ENCODE data around the gene IL3. TPM values are rescaled to one million over a fixed set of nuclear protein-coding genes. Genes with fewer than 3 reads are reported as not detected.

IL3 gene
- total and polyA plus RNA-seq, 9 donors, result not detected

GRCh38 chr5:132059696-132060500, 557 bp upstream of the IL3 start:
- no peaks in the 10 kb centered on the region for H3K27me3 ChIP-seq
- TF ChIP-seq POLR2A (IDR thresholded peaks at IDR 0.05), result no peak
- no peak for TF ChIP-seq CTCF (IDR thresholded peaks at IDR 0.05)
- no peak for TF ChIP-seq EP300 (IDR thresholded peaks at IDR 0.05)
- intact Hi-C loops (cut with DNase I), result loop anchor here in 3 of 4 donors (5.0 to 10.0 kb wide), 2 partner anchors 473 to 475 kb away; no protein-coding TSS in a partner anchor
- H3K4me1 ChIP-seq (ENCODE audit: insufficient read depth), result no peaks in the 10 kb centered on the region
- H3K36me3 ChIP-seq, result no peaks in the 10 kb centered on the region
- no peak overlapping the region for H3K27ac ChIP-seq
- DNase-seq, result peak in 3 of 5 donors; percentile 2 to 17 (median 5)
- H3K4me3 ChIP-seq, result no peak overlapping the region
- H3K9me3 ChIP-seq, result no peaks in the 10 kb centered on the region
- 85 to 89% (median 89%) methylated on average over 12 to 13 of the region's 13 CpGs for WGBS, 3 donors

GRCh38 chr5:132063090-132063911, 2.8 kb downstream of the IL3 start:
- no peaks in the 10 kb centered on the region for H3K4me1 ChIP-seq (ENCODE audit: insufficient read depth)
- no peak overlapping the region for H3K4me3 ChIP-seq
- TF ChIP-seq CTCF (IDR thresholded peaks at IDR 0.05), result peak; percentile 34 to 56 (median 47)
- no peak for TF ChIP-seq EP300 (IDR thresholded peaks at IDR 0.05)
- TF ChIP-seq POLR2A (IDR thresholded peaks at IDR 0.05), result no peak
- H3K27me3 ChIP-seq, result no peaks in the 10 kb centered on the region
- no peaks in the 10 kb centered on the region for H3K36me3 ChIP-seq
- 35 to 38% (median 35%) methylated on average over 9 of the region's 9 CpGs for WGBS, 3 donors
- H3K27ac ChIP-seq, result no peak overlapping the region
- DNase-seq, result peak; percentile 28 to 70 (median 59)
- intact Hi-C loops (cut with DNase I), result loop anchor here in 3 of 4 donors (5.0 to 10.0 kb wide), 2 partner anchors 476 to 478 kb away; no protein-coding TSS in a partner anchor
- H3K9me3 ChIP-seq, result no peaks in the 10 kb centered on the region

- no peaks in the 10 kb centered on the region for H3K36me3 ChIP-seq
- 68 to 73% (median 70%) methylated on average over 5 of the region's 5 CpGs for WGBS, 3 donors
- no peaks in the 10 kb centered on the region for H3K27me3 ChIP-seq
- DNase-seq, result peak in 2 of 5 donors; percentile 7 to 8
- H3K9me3 ChIP-seq, result no peaks in the 10 kb centered on the region
- no peak overlapping the region for H3K4me3 ChIP-seq
- TF ChIP-seq POLR2A (IDR thresholded peaks at IDR 0.05) (no peak), EP300 (IDR thresholded peaks at IDR 0.05) (no peak), CTCF (IDR thresholded peaks at IDR 0.05) (no peak)
- H3K4me1 ChIP-seq (ENCODE audit: insufficient read depth), result no peaks in the 10 kb centered on the region
- no peak overlapping the region for H3K27ac ChIP-seq
- intact Hi-C loops (cut with DNase I), result loop anchor here in 3 of 4 donors (5.0 to 10.0 kb wide), 2 partner anchors 477 to 479 kb away; no protein-coding TSS in a partner anchor
Observed at GRCh38 chr5:132064140-132064539, 3.7 kb downstream of the IL3 start.

- intact Hi-C loops (cut with DNase I), result loop anchor here in 3 of 4 donors (5.0 to 10.0 kb wide), 2 partner anchors 478 to 480 kb away; no protein-coding TSS in a partner anchor
- Histone ChIP-seq H3K4me3 (no peak overlapping the region), H3K9me3 (no peaks in the 10 kb centered on the region), H3K27me3 (no peaks in the 10 kb centered on the region), H3K27ac (no peak overlapping the region), H3K36me3 (no peaks in the 10 kb centered on the region), H3K4me1 (ENCODE audit: insufficient read depth) (no peaks in the 10 kb centered on the region)
- TF ChIP-seq EP300 (IDR thresholded peaks at IDR 0.05), result no peak
- TF ChIP-seq CTCF (IDR thresholded peaks at IDR 0.05), result peak in 2 of 3 donors; percentile 35 to 42
- peak; percentile 27 to 57 (median 56) for DNase-seq
- WGBS, 3 donors, result 82 to 88% (median 85%) methylated on average over 11 of the region's 11 CpGs
Observed at GRCh38 chr5:132064738-132065331, 4.4 kb downstream of the IL3 start.
